ENCODE data around the gene FECH. TPM values are rescaled to one million over a fixed set of nuclear protein-coding genes. Genes with fewer than 3 reads are reported as not detected.

FECH gene
- total RNA-seq, 1 donor from 2014 or later, result 37.0 TPM

DNA sequence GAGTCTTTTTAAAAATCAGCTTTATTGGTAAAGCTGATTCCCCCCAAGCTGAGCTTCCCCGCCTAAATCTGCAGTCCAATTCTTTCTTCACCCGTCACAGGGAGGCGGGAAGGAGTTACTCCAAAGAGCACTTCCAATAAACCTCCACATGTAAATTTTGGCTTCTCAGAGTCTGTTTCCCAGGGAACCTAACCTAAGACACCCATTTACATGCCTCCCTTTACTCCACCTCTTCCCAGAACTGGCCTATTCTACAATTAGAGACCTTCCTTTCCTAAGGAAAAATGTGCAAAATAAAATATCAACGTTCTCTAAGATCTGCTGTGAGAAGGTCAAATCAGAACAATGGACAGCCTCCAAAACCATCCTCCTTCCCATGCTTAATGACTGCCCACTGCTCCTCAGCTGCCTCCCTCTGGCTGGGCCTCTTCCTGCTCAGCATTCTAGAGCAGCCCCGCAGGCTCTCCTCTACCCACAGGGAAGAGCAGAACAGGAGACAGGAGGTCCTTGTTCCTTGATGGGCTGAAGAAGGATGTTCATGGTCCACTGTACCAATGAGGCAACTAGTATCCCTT, 87.7 kb downstream of the FECH start:
- H3K4me3 ChIP-seq, result no peak overlapping the region

More for the DNA sequence above, 87.7 kb downstream of the FECH start:
- TF ChIP-seq, protein P1, sequence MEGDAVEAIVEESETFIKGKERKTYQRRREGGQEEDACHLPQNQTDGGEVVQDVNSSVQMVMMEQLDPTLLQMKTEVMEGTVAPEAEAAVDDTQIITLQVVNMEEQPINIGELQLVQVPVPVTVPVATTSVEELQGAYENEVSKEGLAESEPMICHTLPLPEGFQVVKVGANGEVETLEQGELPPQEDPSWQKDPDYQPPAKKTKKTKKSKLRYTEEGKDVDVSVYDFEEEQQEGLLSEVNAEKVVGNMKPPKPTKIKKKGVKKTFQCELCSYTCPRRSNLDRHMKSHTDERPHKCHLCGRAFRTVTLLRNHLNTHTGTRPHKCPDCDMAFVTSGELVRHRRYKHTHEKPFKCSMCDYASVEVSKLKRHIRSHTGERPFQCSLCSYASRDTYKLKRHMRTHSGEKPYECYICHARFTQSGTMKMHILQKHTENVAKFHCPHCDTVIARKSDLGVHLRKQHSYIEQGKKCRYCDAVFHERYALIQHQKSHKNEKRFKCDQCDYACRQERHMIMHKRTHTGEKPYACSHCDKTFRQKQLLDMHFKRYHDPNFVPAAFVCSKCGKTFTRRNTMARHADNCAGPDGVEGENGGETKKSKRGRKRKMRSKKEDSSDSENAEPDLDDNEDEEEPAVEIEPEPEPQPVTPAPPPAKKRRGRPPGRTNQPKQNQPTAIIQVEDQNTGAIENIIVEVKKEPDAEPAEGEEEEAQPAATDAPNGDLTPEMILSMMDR (IDR thresholded peaks at IDR 0.05; ENCODE audit: borderline replicate concordance), result no peak
- H3K27ac ChIP-seq (replicated peaks), result no peak overlapping the region
- no peaks in the 10 kb centered on the region for H3K36me3 ChIP-seq
- DNase-seq, result no peak
- H3K27me3 ChIP-seq (ENCODE audit: low read depth), result no peaks in the 10 kb centered on the region
- intact Hi-C loops (cut with micrococcal nuclease), result no loop called here
- H3K9me3 ChIP-seq (replicated peaks), result no peaks in the 10 kb centered on the region
- peaks cover 9% of the 10 kb centered on the region for H3K4me1 ChIP-seq

Other genes starting within 250 kb of the FECH start
- not detected for gene ST8SIA3, start 234.1 kb downstream of the FECH start, total RNA-seq
- 0.41 TPM for gene ONECUT2, start 151.3 kb downstream of the FECH start, total RNA-seq
- 117 TPM for gene NARS1, start 35.1 kb upstream of the FECH start, total RNA-seq
- gene ATP8B1, start 216.6 kb upstream of the FECH start, total RNA-seq, result 8.6 TPM